Astrocyte of the cerebellum (primary cell): ENCODE data around the gene PUM2.

Experiments
- DNase-seq: peaks from one replicate; pipeline ENCODE4 v3.0.0-alpha.2; 2011; ENCODE audit warnings: low read depth
- H3K4me3 ChIP-seq: 2 replicates; pipeline ENCODE4 v1.5.1; 2011; ENCODE audit warnings: mild to moderate bottlenecking, low read depth, low read length, moderate library complexity
- in situ Hi-C: cut with HindIII; loops from 2 replicates; pipeline ENCODE4 v1.10.0; 2017; ENCODE audit warnings: low sequenced_read_pairs
- TF ChIP-seq, protein P1 (sequence below): IDR thresholded peaks from 2 replicates; pipeline ENCODE4 v1.5.1; 2012; ENCODE audit warnings: low read length, low read depth, moderate library complexity, mild to moderate bottlenecking; ENCODE audit errors: missing control alignments

Gene PUM2

DNA sequence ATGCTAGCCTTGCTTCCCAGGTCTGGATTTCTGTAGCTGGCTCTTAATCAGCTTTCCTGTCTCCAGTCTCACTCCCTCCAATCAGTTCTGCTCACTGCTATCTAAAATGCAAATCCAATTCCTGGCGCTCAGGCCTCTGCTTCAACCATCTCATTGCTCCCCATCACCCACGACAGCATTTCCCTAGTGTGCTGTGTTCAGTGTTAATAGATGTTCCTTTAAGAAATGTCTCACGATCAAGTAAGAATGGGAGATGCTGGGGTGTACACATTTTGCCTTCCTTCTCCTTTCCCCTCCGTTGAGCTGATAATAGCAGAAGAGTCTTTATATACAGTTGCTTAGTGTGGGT, 1.6 kb upstream of the PUM2 start:
- DNase-seq = no peak
- in situ Hi-C loops = no loop called here
- H3K4me3 ChIP-seq = no peak overlapping the region
- TF ChIP-seq, protein P1, sequence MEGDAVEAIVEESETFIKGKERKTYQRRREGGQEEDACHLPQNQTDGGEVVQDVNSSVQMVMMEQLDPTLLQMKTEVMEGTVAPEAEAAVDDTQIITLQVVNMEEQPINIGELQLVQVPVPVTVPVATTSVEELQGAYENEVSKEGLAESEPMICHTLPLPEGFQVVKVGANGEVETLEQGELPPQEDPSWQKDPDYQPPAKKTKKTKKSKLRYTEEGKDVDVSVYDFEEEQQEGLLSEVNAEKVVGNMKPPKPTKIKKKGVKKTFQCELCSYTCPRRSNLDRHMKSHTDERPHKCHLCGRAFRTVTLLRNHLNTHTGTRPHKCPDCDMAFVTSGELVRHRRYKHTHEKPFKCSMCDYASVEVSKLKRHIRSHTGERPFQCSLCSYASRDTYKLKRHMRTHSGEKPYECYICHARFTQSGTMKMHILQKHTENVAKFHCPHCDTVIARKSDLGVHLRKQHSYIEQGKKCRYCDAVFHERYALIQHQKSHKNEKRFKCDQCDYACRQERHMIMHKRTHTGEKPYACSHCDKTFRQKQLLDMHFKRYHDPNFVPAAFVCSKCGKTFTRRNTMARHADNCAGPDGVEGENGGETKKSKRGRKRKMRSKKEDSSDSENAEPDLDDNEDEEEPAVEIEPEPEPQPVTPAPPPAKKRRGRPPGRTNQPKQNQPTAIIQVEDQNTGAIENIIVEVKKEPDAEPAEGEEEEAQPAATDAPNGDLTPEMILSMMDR = no peak

DNA sequence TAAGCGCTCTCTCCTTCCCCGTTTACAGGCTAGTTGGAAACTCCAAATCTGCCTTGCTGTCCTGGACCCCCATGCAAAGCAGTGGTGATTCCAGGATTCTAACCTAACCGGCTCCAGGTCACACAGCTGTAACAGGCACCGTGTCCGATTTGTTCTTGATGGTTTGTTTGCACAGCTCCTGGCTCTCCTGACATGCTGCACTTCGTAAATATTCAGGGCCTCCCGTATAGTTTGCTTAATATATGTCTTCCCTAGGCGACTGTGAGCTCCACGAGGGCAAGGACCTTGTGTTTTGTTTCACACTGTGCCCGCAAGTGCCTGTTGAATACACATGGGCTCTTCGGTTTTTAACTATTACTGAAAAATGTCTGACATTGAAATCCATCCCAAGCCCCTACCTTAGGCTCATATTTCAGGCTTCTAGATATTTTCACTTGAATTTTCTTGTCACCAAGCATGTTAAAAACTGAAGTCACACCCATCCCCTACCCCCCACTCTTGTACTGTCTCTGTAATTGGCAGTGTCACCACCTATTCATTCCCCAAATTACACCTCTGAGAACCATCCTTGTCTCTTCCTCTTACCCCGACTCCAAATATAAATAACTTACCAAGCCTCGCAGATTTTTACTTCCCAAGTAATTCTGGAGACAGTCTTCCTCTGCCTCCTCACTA, 1.0 kb upstream of the PUM2 start:
- in situ Hi-C loops = no loop called here
- H3K4me3 ChIP-seq = peak overlapping the region; percentile 47
- TF ChIP-seq, protein P1 = no peak
- no peak for DNase-seq

- TF ChIP-seq, protein P1 = no peak
- in situ Hi-C loops = no loop called here
- H3K4me3 ChIP-seq = peak overlapping the region; percentile 81
- no peak for DNase-seq
These were observed 467 bp downstream of the PUM2 start for GRCh38 chr2:20350041-20350712.

- peak overlapping the region; percentile 81 for H3K4me3 ChIP-seq
- TF ChIP-seq, protein P1 = no peak
- DNase-seq = no peak
- in situ Hi-C loops = no loop called here
These were observed 1.1 kb downstream of the PUM2 start for GRCh38 chr2:20349513-20349921.

- DNase-seq = no peak
- peak overlapping the region; percentile 81 for H3K4me3 ChIP-seq
- TF ChIP-seq, protein P1 = no peak
- in situ Hi-C loops = no loop called here
These were observed 2.1 kb downstream of the PUM2 start for GRCh38 chr2:20348542-20348941.

GRCh38 chr2:20346565-20347381, 3.9 kb downstream of the PUM2 start:
- no peak overlapping the region for H3K4me3 ChIP-seq
- no peak for DNase-seq
- in situ Hi-C loops = no loop called here
- TF ChIP-seq, protein P1 = no peak
